Effector memory CD4-positive, alpha-beta T cell (primary cell): ENCODE measurements around the gene TTC19.
"Not testable (repeated sequence)": the region's sequence is repeated elsewhere in the genome, so short reads cannot be mapped to it uniquely, and the experiment has no call there.

Experiments
- DNase-seq, 3 donors: peaks; one replicate each; pipeline ENCODE4 v3.0.0-alpha.2; 2020
- H3K27ac ChIP-seq: 2 replicates; pipeline ENCODE4 v1.7.0; 2013; ENCODE audit warnings: mild to moderate bottlenecking, low read length, moderate library complexity; ENCODE audit not compliant: insufficient read depth, poor library complexity, severe bottlenecking
- H3K27me3 ChIP-seq: replicated peaks from 2 replicates; pipeline ENCODE4 v1.7.0; 2013; ENCODE audit warnings: mild to moderate bottlenecking, low read length; ENCODE audit not compliant: insufficient read depth, control insufficient read depth, poor library complexity, severe bottlenecking
- H3K36me3 ChIP-seq: 2 replicates; pipeline ENCODE4 v1.7.0; 2013; ENCODE audit warnings: mild to moderate bottlenecking, low read length, moderate library complexity; ENCODE audit not compliant: control insufficient read depth, insufficient read depth
- H3K4me1 ChIP-seq: 2 replicates; pipeline ENCODE4 v1.7.0; 2013; ENCODE audit warnings: low read length, mild to moderate bottlenecking; ENCODE audit not compliant: control insufficient read depth, insufficient read depth, poor library complexity, severe bottlenecking
- H3K4me3 ChIP-seq: 2 replicates; pipeline ENCODE4 v1.7.0; 2013; ENCODE audit warnings: low read length, low read depth, mild to moderate bottlenecking; ENCODE audit not compliant: insufficient read depth, poor library complexity, severe bottlenecking
- H3K9me3 ChIP-seq: 2 replicates; pipeline ENCODE4 v1.7.0; 2013; ENCODE audit warnings: mild to moderate bottlenecking, low read length, moderate library complexity; ENCODE audit not compliant: control insufficient read depth

TTC19 gene

GRCh38 chr17:16052486-16052885 is 52.9 kb downstream of the TTC19 start:
- no peak for DNase-seq
- H3K27ac ChIP-seq, result no peak overlapping the region
- no peaks in the 10 kb centered on the region for H3K4me1 ChIP-seq
- H3K4me3 ChIP-seq, result no peak overlapping the region
- H3K27me3 ChIP-seq, result no peaks in the 10 kb centered on the region
- H3K9me3 ChIP-seq, result no peaks in the 10 kb centered on the region
- peaks cover 46% of the 10 kb centered on the region for H3K36me3 ChIP-seq

- H3K4me3 ChIP-seq, H3K27ac ChIP-seq, H3K4me1 ChIP-seq, DNase-seq, H3K27me3 ChIP-seq, H3K9me3 ChIP-seq: not testable (repeated sequence)
- peaks cover 36% of the 10 kb centered on the region for H3K36me3 ChIP-seq
These were observed 55.5 kb downstream of the TTC19 start for GRCh38 chr17:16055139-16055538.

DNA sequence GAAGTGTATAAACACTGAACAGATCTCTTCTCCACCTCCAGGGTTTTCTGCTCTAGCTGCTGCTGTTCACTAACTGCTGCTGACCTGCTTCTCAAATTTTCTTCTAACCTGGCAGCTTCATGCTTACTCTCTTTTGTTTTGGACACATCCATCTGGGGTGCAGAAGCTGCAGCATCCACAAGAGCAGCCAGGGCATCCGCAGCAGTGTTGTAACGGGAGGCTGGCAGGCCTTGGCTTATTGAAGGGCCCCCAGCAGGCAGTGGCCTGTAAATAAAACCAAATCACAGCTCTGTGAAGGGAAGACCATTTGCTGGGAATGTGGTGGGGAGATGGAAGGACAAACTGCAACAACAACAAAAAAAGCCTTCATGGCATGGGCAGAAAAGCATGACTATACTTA is 62.0 kb downstream of the TTC19 start:
- H3K4me3 ChIP-seq, result no peak overlapping the region
- H3K36me3 ChIP-seq, result peaks cover 63% of the 10 kb centered on the region
- DNase-seq, result no peak
- H3K4me1 ChIP-seq, result no peaks in the 10 kb centered on the region
- no peaks in the 10 kb centered on the region for H3K27me3 ChIP-seq
- no peaks in the 10 kb centered on the region for H3K9me3 ChIP-seq
- H3K27ac ChIP-seq, result no peak overlapping the region

- no peaks in the 10 kb centered on the region for H3K9me3 ChIP-seq
- no peaks in the 10 kb centered on the region for H3K27me3 ChIP-seq
- H3K36me3 ChIP-seq, result peaks cover 92% of the 10 kb centered on the region
- no peak for DNase-seq
- H3K4me3 ChIP-seq, result no peak overlapping the region
- H3K27ac ChIP-seq, result no peak overlapping the region
- no peaks in the 10 kb centered on the region for H3K4me1 ChIP-seq
These were observed 66.5 kb downstream of the TTC19 start for GRCh38 chr17:16066125-16066524.

- no peak for DNase-seq
These were observed 68.7 kb downstream of the TTC19 start for GRCh38 chr17:16068323-16068722.

GRCh38 chr17:16072031-16072430 is 72.4 kb downstream of the TTC19 start:
- Histone ChIP-seq H3K27ac (no peak overlapping the region), H3K4me1 (no peaks in the 10 kb centered on the region), H3K27me3 (no peaks in the 10 kb centered on the region), H3K9me3 (no peaks in the 10 kb centered on the region), H3K4me3 (no peak overlapping the region), H3K36me3 (peaks cover 81% of the 10 kb centered on the region)
- no peak for DNase-seq

More at GRCh38 chr17:16068323-16068722, 68.7 kb downstream of the TTC19 start:
- peaks cover 90% of the 10 kb centered on the region for H3K36me3 ChIP-seq
- no peak overlapping the region for H3K27ac ChIP-seq
- no peak overlapping the region for H3K4me3 ChIP-seq
- no peaks in the 10 kb centered on the region for H3K27me3 ChIP-seq
- H3K9me3 ChIP-seq, result no peaks in the 10 kb centered on the region
- no peaks in the 10 kb centered on the region for H3K4me1 ChIP-seq

GRCh38 chr17:16073845-16074244 is 74.2 kb downstream of the TTC19 start:
- Histone ChIP-seq H3K36me3 (peaks cover 75% of the 10 kb centered on the region), H3K27me3 (no peaks in the 10 kb centered on the region), H3K9me3 (no peaks in the 10 kb centered on the region), H3K4me1 (no peaks in the 10 kb centered on the region), H3K27ac (no peak overlapping the region), H3K4me3 (no peak overlapping the region)
- DNase-seq, result no peak

- DNase-seq, result no peak
These were observed 74.8 kb downstream of the TTC19 start for GRCh38 chr17:16074423-16074822.

DNA sequence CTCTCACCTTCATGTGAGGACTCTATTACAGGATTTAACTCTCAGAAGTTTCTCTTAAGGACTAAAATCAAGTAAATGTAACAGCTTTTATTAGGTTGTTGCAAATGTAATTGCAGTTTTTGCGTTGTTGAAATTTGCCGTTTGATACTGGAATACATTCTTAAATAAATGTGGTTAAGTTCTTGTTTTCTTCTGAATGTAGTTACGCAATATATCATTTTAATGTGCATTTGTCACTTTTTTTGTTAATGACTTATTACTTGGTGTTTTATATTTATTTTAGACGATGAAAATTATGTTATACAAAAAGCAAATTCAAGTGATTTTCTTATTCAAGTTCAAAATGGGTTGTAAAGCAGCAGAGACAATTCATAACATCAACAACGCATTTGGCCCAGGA is 76.3 kb downstream of the TTC19 start:
- H3K27me3 ChIP-seq, result no peaks in the 10 kb centered on the region
- no peak for DNase-seq
- H3K27ac ChIP-seq, result no peak overlapping the region
- no peaks in the 10 kb centered on the region for H3K4me1 ChIP-seq
- no peaks in the 10 kb centered on the region for H3K9me3 ChIP-seq
- H3K4me3 ChIP-seq, result no peak overlapping the region
- H3K36me3 ChIP-seq, result peaks cover 69% of the 10 kb centered on the region

More at GRCh38 chr17:16074423-16074822, 74.8 kb downstream of the TTC19 start:
- Histone ChIP-seq H3K27me3 (no peaks in the 10 kb centered on the region), H3K9me3 (no peaks in the 10 kb centered on the region), H3K27ac (no peak overlapping the region), H3K4me1 (no peaks in the 10 kb centered on the region), H3K36me3 (peaks cover 75% of the 10 kb centered on the region), H3K4me3 (no peak overlapping the region)
